Measurements from ENCODE around the gene IQCM. TPM values are rescaled to one million over a fixed set of nuclear protein-coding genes. Genes with fewer than 3 reads are reported as not detected.

Gene IQCM
- total RNA-seq, 1 donor from 2014 or later = not detected

DNA sequence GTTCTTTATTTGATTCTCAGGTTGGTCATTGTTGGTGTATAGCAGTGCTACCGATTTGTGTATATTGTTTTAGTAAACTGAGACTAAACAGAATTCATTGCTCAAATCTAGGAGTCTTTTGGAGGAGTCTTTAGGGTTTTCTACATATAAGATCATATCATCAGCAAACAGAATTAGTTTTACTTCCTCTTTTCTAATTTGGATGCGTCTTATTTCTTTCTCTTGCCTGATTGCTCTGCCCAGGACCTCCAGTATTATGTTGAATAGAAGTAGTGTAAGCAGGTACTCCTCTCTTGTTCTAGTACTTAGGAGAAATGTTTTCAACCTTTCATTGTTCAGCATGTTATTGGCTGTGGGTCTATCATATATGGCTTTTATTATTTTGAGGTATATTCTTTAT is 92.6 kb downstream of the IQCM start:
- H3K27me3 Mint-ChIP-seq (ENCODE audit: low read depth) = peaks cover 3% of the 10 kb centered on the region
- H3K4me1 Mint-ChIP-seq = no peaks in the 10 kb centered on the region
- no peaks in the 10 kb centered on the region for H3K36me3 Mint-ChIP-seq (ENCODE audit: low read depth)
- H3K9me3 Mint-ChIP-seq = no peaks in the 10 kb centered on the region
- TF ChIP-seq, protein P1, sequence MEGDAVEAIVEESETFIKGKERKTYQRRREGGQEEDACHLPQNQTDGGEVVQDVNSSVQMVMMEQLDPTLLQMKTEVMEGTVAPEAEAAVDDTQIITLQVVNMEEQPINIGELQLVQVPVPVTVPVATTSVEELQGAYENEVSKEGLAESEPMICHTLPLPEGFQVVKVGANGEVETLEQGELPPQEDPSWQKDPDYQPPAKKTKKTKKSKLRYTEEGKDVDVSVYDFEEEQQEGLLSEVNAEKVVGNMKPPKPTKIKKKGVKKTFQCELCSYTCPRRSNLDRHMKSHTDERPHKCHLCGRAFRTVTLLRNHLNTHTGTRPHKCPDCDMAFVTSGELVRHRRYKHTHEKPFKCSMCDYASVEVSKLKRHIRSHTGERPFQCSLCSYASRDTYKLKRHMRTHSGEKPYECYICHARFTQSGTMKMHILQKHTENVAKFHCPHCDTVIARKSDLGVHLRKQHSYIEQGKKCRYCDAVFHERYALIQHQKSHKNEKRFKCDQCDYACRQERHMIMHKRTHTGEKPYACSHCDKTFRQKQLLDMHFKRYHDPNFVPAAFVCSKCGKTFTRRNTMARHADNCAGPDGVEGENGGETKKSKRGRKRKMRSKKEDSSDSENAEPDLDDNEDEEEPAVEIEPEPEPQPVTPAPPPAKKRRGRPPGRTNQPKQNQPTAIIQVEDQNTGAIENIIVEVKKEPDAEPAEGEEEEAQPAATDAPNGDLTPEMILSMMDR (conservative IDR thresholded peaks at IDR 0.05) = no peak
- no peak overlapping the region for H3K27ac Mint-ChIP-seq (ENCODE audit: unreplicated experiment)
- no peak for DNase-seq (ENCODE audit: low read depth, low spot score)
- no peak overlapping the region for H3K4me3 Mint-ChIP-seq

DNA sequence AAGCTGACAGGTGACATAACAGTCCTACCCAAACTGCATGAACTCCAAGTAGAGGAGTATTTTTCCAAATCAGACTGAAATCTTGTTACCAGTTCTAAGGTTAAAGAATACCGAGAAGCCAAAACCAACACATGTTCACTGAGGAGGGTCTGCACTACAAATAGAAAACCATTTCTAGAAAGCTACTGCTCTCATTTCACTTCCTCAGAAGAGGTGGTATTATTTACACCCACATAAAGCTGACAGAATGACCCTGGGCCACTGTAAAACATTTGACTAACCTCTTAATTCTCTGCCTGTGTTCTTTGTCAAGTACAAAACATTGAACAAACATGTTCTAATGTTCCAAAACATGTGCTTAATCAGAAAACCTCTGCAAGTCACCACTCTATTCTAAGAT is 95.8 kb downstream of the IQCM start:
- Mint-ChIP-seq H3K9me3 (no peaks in the 10 kb centered on the region), H3K36me3 (ENCODE audit: low read depth) (no peaks in the 10 kb centered on the region), H3K4me1 (no peaks in the 10 kb centered on the region), H3K4me3 (no peak overlapping the region), H3K27me3 (ENCODE audit: low read depth) (peaks cover 3% of the 10 kb centered on the region), H3K27ac (ENCODE audit: unreplicated experiment) (no peak overlapping the region)
- TF ChIP-seq, protein P1 (conservative IDR thresholded peaks at IDR 0.05) = no peak
- no peak for DNase-seq (ENCODE audit: low read depth, low spot score)

DNA sequence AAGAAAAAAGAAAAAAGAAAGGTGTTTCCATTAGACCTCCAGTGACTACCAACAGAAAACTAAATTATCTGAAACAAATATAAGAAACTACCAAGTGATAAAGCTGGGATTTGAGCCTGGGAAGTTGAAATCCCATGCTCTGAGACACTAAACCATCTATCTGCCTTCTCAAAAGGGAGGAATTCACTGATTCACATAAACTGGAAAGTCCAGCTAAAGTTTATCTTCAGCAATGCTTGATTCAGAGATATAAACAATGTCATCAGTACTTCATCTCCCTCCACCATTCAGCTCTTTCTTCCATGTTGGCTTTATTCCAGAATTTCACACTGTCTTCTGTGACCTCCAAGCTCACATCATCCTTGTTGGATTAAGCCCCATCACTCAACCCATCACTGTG is 96.3 kb downstream of the IQCM start:
- TF ChIP-seq, protein P1 (conservative IDR thresholded peaks at IDR 0.05) = no peak
- peaks cover 3% of the 10 kb centered on the region for H3K27me3 Mint-ChIP-seq (ENCODE audit: low read depth)
- no peaks in the 10 kb centered on the region for H3K4me1 Mint-ChIP-seq
- no peak overlapping the region for H3K4me3 Mint-ChIP-seq
- no peak overlapping the region for H3K27ac Mint-ChIP-seq (ENCODE audit: unreplicated experiment)
- DNase-seq (ENCODE audit: low read depth, low spot score) = no peak
- H3K36me3 Mint-ChIP-seq (ENCODE audit: low read depth) = no peaks in the 10 kb centered on the region
- H3K9me3 Mint-ChIP-seq = no peaks in the 10 kb centered on the region

DNA sequence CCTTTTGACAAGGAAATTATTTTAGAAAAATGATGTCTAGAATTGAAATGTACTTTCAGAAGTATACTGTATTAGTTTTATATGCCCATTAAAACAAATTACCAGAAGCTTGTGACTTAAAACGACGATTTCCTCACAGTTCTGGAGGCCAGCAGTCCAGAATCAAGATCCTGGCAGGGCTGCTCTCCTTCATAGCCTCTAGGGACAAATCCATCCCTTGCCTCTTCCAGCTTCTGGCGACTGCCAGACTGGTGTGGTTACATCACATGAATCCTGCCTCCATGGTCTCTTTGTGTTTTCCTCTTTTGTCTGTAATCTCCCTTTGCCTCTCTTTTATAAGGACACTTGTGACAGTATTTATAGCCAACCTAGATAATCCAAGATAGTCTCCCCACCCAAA is 97.1 kb downstream of the IQCM start:
- Mint-ChIP-seq H3K4me1 (no peaks in the 10 kb centered on the region), H3K4me3 (no peak overlapping the region), H3K9me3 (no peaks in the 10 kb centered on the region), H3K36me3 (ENCODE audit: low read depth) (no peaks in the 10 kb centered on the region), H3K27me3 (ENCODE audit: low read depth) (peaks cover 3% of the 10 kb centered on the region), H3K27ac (ENCODE audit: unreplicated experiment) (no peak overlapping the region)
- DNase-seq (ENCODE audit: low read depth, low spot score) = no peak
- TF ChIP-seq, protein P1 (conservative IDR thresholded peaks at IDR 0.05) = no peak

- H3K4me1 Mint-ChIP-seq = no peaks in the 10 kb centered on the region
- no peaks in the 10 kb centered on the region for H3K36me3 Mint-ChIP-seq (ENCODE audit: low read depth)
- TF ChIP-seq, protein P1 (conservative IDR thresholded peaks at IDR 0.05) = no peak
These were observed 98.9 kb downstream of the IQCM start for GRCh38 chr4:149716728-149717127.

More at GRCh38 chr4:149716728-149717127, 98.9 kb downstream of the IQCM start:
- H3K9me3 Mint-ChIP-seq = no peaks in the 10 kb centered on the region
- H3K27ac Mint-ChIP-seq (ENCODE audit: unreplicated experiment) = no peak overlapping the region
- H3K27me3 Mint-ChIP-seq (ENCODE audit: low read depth) = no peaks in the 10 kb centered on the region
- H3K4me3 Mint-ChIP-seq = no peak overlapping the region
- DNase-seq (ENCODE audit: low read depth, low spot score) = no peak
